ENCODE data around the gene PRMT6.
"Not testable (repeated sequence)": the region's sequence is repeated elsewhere in the genome, so short reads cannot be mapped to it uniquely, and the experiment has no call there.

The PRMT6 gene

GRCh38 chr1:107055919-107056425 is 502 bp upstream of the PRMT6 start:
- H3K4me3 ChIP-seq (ENCODE audit: low read length): peak overlapping the region; percentile 93
- not testable (repeated sequence) for H3K27me3 ChIP-seq (ENCODE audit: control insufficient read depth, insufficient read depth, low read length); H3K36me3 ChIP-seq (ENCODE audit: insufficient read depth, low read length); H3K9me3 ChIP-seq (replicated peaks; ENCODE audit: low read length); H3K4me1 ChIP-seq (ENCODE audit: control insufficient read depth, insufficient read depth, low read length)
- peak overlapping the region; percentile 93 for H3K4me2 ChIP-seq (ENCODE audit: low read length)
- peak overlapping the region; percentile 86 for H3K9ac ChIP-seq (ENCODE audit: low read depth, low read length)

GRCh38 chr1:107057197-107058133 is 991 bp downstream of the PRMT6 start:
- Histone ChIP-seq H3K4me1 (ENCODE audit: control insufficient read depth, insufficient read depth, low read length) (peaks cover 8% of the 10 kb centered on the region), H3K9ac (ENCODE audit: low read depth, low read length) (peak overlapping the region; percentile 86), H3K4me2 (ENCODE audit: low read length) (peak overlapping the region; percentile 93), H3K36me3 (ENCODE audit: insufficient read depth, low read length) (peaks cover 7% of the 10 kb centered on the region), H3K4me3 (ENCODE audit: low read length) (peak overlapping the region; percentile 93), H3K27me3 (ENCODE audit: control insufficient read depth, insufficient read depth, low read length) (no peaks in the 10 kb centered on the region), H3K9me3 (replicated peaks; ENCODE audit: low read length) (no peaks in the 10 kb centered on the region)

GRCh38 chr1:107058245-107059032 is 2.0 kb downstream of the PRMT6 start:
- H3K4me3 ChIP-seq (ENCODE audit: low read length): peak overlapping the region; percentile 93
- peaks cover 7% of the 10 kb centered on the region for H3K36me3 ChIP-seq (ENCODE audit: insufficient read depth, low read length)
- no peaks in the 10 kb centered on the region for H3K27me3 ChIP-seq (ENCODE audit: control insufficient read depth, insufficient read depth, low read length)
- H3K4me1 ChIP-seq (ENCODE audit: control insufficient read depth, insufficient read depth, low read length): peaks cover 8% of the 10 kb centered on the region
- H3K4me2 ChIP-seq (ENCODE audit: low read length): peak overlapping the region; percentile 93
- H3K9ac ChIP-seq (ENCODE audit: low read depth, low read length): no peak overlapping the region
- H3K9me3 ChIP-seq (replicated peaks; ENCODE audit: low read length): no peaks in the 10 kb centered on the region

DNA sequence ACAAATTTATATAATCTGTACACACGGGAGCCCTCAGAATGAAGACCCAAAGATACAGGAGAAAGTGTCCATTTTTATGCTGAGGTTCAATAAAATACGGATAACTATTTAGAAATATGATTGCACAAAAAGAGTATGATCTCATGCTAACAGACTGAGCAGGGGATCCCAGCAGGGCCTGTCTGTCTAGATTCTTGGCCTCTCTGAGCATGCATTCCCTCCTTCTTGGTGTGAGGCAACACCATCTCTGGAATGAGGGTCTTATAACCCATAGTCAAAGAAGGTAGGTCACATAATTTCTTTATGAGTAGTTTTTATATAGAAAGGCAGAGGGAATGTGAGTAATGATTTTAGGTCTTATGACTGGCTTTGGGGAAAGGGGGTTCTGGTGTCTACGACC is 5.4 kb downstream of the PRMT6 start:
- no peaks in the 10 kb centered on the region for H3K9me3 ChIP-seq (replicated peaks; ENCODE audit: low read length)
- H3K4me3 ChIP-seq (ENCODE audit: low read length): no peak overlapping the region
- H3K27me3 ChIP-seq (ENCODE audit: control insufficient read depth, insufficient read depth, low read length): no peaks in the 10 kb centered on the region
- peaks cover 7% of the 10 kb centered on the region for H3K36me3 ChIP-seq (ENCODE audit: insufficient read depth, low read length)
- H3K9ac ChIP-seq (ENCODE audit: low read depth, low read length): no peak overlapping the region
- H3K4me1 ChIP-seq (ENCODE audit: control insufficient read depth, insufficient read depth, low read length): peaks cover 8% of the 10 kb centered on the region
- no peak overlapping the region for H3K4me2 ChIP-seq (ENCODE audit: low read length)

- no peak overlapping the region for H3K4me3 ChIP-seq (ENCODE audit: low read length)
- H3K9ac ChIP-seq (ENCODE audit: low read depth, low read length): no peak overlapping the region
- H3K36me3 ChIP-seq (ENCODE audit: insufficient read depth, low read length): no peaks in the 10 kb centered on the region
- H3K9me3 ChIP-seq (replicated peaks; ENCODE audit: low read length): no peaks in the 10 kb centered on the region
- no peaks in the 10 kb centered on the region for H3K27me3 ChIP-seq (ENCODE audit: control insufficient read depth, insufficient read depth, low read length)
- H3K4me1 ChIP-seq (ENCODE audit: control insufficient read depth, insufficient read depth, low read length): peaks cover 7% of the 10 kb centered on the region
- no peak overlapping the region for H3K4me2 ChIP-seq (ENCODE audit: low read length)
Measured at GRCh38 chr1:107073493-107073892, 17.0 kb downstream of the PRMT6 start.

- H3K9me3 ChIP-seq (replicated peaks; ENCODE audit: low read length): no peaks in the 10 kb centered on the region
- H3K4me2 ChIP-seq (ENCODE audit: low read length): no peak overlapping the region
- H3K27me3 ChIP-seq (ENCODE audit: control insufficient read depth, insufficient read depth, low read length): no peaks in the 10 kb centered on the region
- no peaks in the 10 kb centered on the region for H3K36me3 ChIP-seq (ENCODE audit: insufficient read depth, low read length)
- peaks cover 7% of the 10 kb centered on the region for H3K4me1 ChIP-seq (ENCODE audit: control insufficient read depth, insufficient read depth, low read length)
- H3K9ac ChIP-seq (ENCODE audit: low read depth, low read length): no peak overlapping the region
- no peak overlapping the region for H3K4me3 ChIP-seq (ENCODE audit: low read length)
Measured at GRCh38 chr1:107076841-107077240, 20.4 kb downstream of the PRMT6 start.

GRCh38 chr1:107079249-107079648 is 22.8 kb downstream of the PRMT6 start:
- Histone ChIP-seq H3K9me3 (replicated peaks; ENCODE audit: low read length) (no peaks in the 10 kb centered on the region), H3K27me3 (ENCODE audit: control insufficient read depth, insufficient read depth, low read length) (no peaks in the 10 kb centered on the region), H3K4me2 (ENCODE audit: low read length) (no peak overlapping the region), H3K4me1 (ENCODE audit: control insufficient read depth, insufficient read depth, low read length) (peaks cover 7% of the 10 kb centered on the region), H3K36me3 (ENCODE audit: insufficient read depth, low read length) (no peaks in the 10 kb centered on the region), H3K9ac (ENCODE audit: low read depth, low read length) (no peak overlapping the region), H3K4me3 (ENCODE audit: low read length) (no peak overlapping the region)

- Histone ChIP-seq H3K27me3 (ENCODE audit: control insufficient read depth, insufficient read depth, low read length) (no peaks in the 10 kb centered on the region), H3K36me3 (ENCODE audit: insufficient read depth, low read length) (no peaks in the 10 kb centered on the region), H3K9ac (ENCODE audit: low read depth, low read length) (no peak overlapping the region), H3K4me3 (ENCODE audit: low read length) (no peak overlapping the region), H3K4me1 (ENCODE audit: control insufficient read depth, insufficient read depth, low read length) (peaks cover 6% of the 10 kb centered on the region), H3K9me3 (replicated peaks; ENCODE audit: low read length) (no peaks in the 10 kb centered on the region), H3K4me2 (ENCODE audit: low read length) (no peak overlapping the region)
Measured at GRCh38 chr1:107081102-107081501, 24.6 kb downstream of the PRMT6 start.

DNA sequence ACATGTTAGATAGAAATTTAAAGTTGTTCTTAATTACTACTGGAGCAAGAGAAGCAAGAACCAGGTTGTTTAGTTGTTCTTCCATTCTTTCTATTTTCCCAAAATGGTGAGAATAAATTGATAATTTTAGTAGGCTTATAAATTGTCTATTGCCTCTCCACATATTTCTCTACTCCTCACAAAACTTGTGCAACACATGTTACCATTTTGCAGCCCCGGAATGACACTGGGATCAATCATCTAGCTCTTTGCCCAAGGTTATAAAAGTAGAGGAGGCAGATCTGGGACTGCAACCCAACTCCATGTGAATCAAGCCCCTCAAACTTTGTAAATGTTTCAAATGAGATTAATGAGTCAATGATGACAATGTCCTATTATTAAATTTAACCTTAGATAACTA is 34.9 kb downstream of the PRMT6 start:
- Histone ChIP-seq H3K36me3 (ENCODE audit: insufficient read depth, low read length) (no peaks in the 10 kb centered on the region), H3K4me1 (ENCODE audit: control insufficient read depth, insufficient read depth, low read length) (no peaks in the 10 kb centered on the region), H3K9me3 (replicated peaks; ENCODE audit: low read length) (no peaks in the 10 kb centered on the region), H3K4me2 (ENCODE audit: low read length) (no peak overlapping the region), H3K27me3 (ENCODE audit: control insufficient read depth, insufficient read depth, low read length) (no peaks in the 10 kb centered on the region), H3K4me3 (ENCODE audit: low read length) (no peak overlapping the region), H3K9ac (ENCODE audit: low read depth, low read length) (no peak overlapping the region)

GRCh38 chr1:107093395-107093794 is 36.9 kb downstream of the PRMT6 start:
- not testable (repeated sequence) for H3K4me1 ChIP-seq (ENCODE audit: control insufficient read depth, insufficient read depth, low read length); H3K4me3 ChIP-seq (ENCODE audit: low read length); H3K9me3 ChIP-seq (replicated peaks; ENCODE audit: low read length); H3K36me3 ChIP-seq (ENCODE audit: insufficient read depth, low read length); H3K4me2 ChIP-seq (ENCODE audit: low read length); H3K9ac ChIP-seq (ENCODE audit: low read depth, low read length); H3K27me3 ChIP-seq (ENCODE audit: control insufficient read depth, insufficient read depth, low read length)

DNA sequence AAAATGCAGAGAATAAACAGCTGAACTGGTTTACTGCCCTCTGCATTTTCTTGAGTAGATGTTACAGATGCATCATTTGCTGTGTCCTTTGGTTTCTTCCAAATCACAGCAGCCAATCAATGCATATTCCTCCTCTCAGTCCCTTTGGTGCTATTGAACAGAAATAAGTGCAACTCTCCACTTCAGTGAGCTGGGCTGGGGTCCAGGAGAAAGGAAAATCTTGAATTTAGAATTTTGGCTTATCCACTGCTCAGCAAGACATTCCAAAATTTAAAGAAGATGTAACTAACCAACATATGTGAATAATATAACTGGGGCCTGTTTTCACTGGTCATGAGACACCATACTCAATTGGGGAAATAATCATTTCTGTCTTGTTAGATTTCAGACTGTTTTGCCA is 39.2 kb downstream of the PRMT6 start:
- H3K4me1 ChIP-seq (ENCODE audit: control insufficient read depth, insufficient read depth, low read length): no peaks in the 10 kb centered on the region
- H3K4me3 ChIP-seq (ENCODE audit: low read length): no peak overlapping the region
- H3K4me2 ChIP-seq (ENCODE audit: low read length): no peak overlapping the region
- no peaks in the 10 kb centered on the region for H3K27me3 ChIP-seq (ENCODE audit: control insufficient read depth, insufficient read depth, low read length)
- H3K36me3 ChIP-seq (ENCODE audit: insufficient read depth, low read length): no peaks in the 10 kb centered on the region
- no peak overlapping the region for H3K9ac ChIP-seq (ENCODE audit: low read depth, low read length)
- H3K9me3 ChIP-seq (replicated peaks; ENCODE audit: low read length): no peaks in the 10 kb centered on the region

Measured in skeletal muscle satellite cell (primary cell).